NCI-H187 (cell line): ENCODE data around the gene GRXCR2.
"Not testable (repeated sequence)": the region's sequence is repeated elsewhere in the genome, so short reads cannot be mapped to it uniquely, and the experiment has no call there.

Experiments used
- DNase-seq, 2 experiments: peaks; one replicate each; lab custom pipeline; 2025; lab: John Stamatoyannopoulos, UW

Gene GRXCR2

DNA sequence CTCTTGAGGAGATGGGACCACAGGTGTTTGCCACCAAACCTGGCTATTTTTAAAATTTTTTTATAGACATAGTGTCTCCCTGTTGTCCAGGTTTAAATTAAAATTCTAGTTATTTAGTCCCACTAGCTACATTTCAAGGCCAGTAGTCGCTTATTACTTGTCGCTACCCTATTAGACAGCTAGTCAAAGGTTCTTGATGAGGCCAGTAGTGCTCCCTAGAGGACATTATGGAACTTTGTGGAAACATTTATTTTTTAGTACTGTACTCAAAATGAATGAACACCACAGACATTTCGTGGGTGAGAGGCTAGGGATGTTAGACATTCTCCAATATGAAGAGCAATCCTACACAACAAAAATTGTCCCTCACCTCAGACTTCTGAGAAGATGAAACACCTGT, 14.4 kb upstream of the GRXCR2 start:
- DNase-seq, result no peak

- no peak for DNase-seq
Observed at GRCh38 chr5:145874765-145875164, 2.0 kb upstream of the GRXCR2 start.

DNA sequence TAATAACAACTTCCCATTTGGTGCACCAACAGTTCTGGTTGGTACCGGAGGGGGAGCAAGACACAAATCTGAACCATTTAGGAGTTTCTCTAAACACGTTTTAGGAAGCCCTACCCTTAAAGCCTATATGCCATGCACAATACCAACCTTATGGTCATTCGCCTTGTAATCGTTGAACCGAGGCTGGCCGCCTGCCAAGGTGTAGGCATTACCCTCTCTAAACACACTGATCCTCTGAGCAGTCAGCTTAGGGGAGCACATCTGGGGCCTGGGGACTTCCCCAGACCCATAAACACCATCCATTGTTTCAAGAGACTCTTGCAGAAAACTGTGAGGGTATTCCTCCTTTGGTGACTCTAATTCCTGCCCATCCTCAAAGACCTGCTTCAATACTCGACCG, 328 bp downstream of the GRXCR2 start:
- no peak for DNase-seq

- DNase-seq, result no peak
Observed at GRCh38 chr5:145869753-145870152, 3.1 kb downstream of the GRXCR2 start.

DNA sequence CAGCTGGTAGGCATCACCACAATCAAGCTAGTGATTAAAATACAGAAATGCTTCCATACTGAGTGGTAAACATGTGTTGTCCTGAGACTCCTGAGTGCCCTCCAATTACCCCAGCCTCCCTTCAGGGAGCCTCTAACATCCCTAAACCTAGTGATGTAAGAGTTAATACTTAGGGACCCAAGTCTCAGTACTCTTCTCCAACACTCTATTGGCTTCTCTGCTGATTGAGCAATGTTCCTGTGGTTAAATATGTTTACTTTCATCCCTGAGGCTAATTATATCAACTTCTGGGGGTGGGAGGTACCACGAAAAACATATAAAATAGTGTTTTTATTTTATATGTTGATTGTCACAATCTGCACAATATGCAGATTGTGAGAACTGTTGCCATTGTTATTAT, 5.0 kb downstream of the GRXCR2 start:
- DNase-seq, result no peak

DNA sequence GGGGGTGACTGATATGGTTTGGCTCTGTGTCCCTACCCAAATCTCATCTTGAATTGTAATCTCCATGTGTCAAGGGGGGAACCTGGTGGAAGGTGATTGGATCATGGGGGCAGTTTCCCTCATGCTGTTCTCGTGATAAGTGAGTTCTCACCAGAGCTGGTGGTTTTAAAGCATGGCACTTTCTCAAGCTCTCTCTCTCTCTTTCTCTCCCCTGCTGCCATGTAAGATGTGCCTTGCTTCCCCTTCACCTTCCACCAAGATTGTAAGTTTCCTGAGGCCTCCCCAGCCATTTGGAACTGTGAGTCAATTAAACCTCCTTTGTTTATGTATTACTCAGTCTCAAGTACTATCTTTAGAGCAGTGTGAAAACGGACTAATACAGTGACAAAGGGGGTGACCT, 8.4 kb downstream of the GRXCR2 start:
- not testable (repeated sequence) for DNase-seq

DNA sequence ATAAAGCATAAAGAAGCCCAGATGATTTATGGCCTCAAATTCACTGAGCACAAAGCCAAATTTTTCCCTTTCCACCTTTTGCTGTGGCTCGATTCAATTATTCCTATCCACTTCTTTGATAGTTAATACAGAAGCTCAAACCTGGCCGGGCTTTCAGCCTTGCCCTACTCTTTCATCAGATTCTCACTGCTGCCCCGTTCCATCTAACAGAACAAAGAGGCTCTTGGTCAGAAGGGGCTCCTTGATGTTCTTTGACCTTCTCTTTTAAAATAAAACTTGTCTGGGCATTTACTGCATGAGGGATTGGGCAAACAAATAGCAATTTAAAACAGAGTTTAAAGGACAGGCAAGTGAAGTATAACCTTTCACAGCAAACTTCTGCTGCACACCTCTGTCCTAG, 9.8 kb downstream of the GRXCR2 start:
- DNase-seq, result no peak

DNA sequence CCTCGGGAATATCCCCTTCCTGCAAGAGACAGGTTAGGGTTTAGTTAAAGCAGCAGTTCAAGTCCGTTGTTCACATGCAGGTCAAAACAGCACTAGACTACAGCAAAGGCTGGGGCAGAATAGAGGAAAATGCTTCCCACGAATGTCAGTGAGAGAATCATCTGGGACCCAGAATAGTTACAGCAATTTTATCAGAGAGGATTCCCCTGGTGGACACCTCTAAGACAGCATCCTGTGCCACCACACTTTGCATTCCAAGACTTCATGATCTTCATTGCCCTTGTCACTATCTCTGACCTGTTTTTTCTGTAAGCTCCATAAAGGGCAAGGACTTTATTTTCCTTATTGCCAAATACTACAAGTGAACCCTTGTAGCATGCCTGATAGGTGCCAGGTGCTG, 12.9 kb downstream of the GRXCR2 start:
- no peak for DNase-seq

DNA sequence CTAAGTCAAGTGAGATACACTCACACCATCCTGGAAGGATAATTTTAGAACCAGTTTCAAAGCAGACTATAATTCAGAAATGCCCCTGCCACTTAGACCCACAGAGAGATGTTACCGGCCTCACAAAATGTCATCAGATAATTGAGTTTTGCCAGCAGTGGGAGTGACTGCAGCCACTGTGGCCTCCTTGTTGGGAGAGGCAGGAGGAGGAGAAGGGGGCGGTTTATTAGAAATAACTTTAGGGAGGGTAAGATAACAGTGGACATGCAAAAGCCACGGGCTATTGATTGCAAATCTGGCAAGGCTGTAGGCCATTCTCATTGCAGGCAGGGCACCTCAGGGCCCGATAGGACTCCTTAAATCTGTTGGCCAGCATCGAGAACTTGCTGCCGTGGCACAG, 13.4 kb downstream of the GRXCR2 start:
- DNase-seq, result no peak

GRCh38 chr5:145858959-145859358, 13.9 kb downstream of the GRXCR2 start:
- DNase-seq, result no peak

- no peak for DNase-seq
Observed at GRCh38 chr5:145856285-145856818, 16.5 kb downstream of the GRXCR2 start.

- no peak for DNase-seq
Observed at GRCh38 chr5:145855763-145856267, 17.0 kb downstream of the GRXCR2 start.

DNA sequence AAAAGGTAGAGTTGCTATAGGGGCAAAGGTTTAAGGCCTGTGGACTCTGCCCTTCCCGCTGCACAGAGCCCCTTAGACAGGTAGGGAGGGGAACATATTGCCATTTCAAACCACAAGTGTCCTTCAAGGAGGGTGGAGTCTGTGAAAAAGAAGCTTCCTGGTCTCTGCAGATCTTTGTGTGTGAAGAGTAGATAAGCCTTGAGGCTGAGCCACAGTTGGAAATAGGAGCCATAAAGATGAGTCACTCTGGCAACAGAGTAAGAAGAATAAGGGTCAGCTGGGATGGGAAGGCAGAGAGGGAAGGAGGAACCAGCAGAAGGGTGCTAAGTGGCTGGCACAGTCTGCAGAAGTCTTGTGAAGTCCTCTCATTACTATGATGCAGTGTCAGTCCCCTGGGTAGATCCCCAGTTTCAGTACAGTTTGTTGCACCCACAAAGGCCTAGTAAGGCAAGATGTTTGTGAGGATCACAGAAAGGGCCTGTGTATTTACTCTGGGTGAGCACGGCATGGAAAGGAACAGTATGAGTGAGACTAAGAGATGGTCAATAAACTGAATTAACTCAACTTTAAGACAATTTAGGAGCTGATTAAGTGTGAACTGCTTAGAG, 18.1 kb downstream of the GRXCR2 start:
- no peak for DNase-seq

DNA sequence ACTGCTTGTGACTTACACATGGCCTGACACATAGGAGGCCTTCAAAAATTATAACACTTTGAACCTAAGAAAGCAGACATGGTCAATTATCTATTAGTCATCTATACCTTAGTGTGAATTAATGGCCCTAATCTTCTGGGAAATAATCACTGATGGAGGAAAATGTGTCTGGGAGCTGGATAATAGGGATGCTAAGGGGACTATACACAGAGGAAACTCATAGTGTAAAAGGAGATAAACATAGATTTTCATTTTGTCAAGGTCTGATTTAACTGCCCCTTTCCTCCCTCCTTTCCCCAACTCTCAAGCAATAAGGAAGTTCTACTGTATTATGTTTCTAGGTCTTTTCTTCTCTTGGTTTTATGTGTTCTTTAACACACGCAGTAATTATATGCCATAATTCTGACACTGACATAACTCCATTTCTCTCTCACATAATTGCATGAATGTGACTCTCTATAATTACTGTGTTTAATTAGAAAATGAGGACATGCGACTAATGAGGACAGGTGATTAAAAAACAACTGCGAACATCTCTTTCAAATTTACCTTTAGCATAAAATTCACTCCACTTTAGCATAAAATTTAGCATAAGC, 18.9 kb downstream of the GRXCR2 start:
- DNase-seq, result no peak

DNA sequence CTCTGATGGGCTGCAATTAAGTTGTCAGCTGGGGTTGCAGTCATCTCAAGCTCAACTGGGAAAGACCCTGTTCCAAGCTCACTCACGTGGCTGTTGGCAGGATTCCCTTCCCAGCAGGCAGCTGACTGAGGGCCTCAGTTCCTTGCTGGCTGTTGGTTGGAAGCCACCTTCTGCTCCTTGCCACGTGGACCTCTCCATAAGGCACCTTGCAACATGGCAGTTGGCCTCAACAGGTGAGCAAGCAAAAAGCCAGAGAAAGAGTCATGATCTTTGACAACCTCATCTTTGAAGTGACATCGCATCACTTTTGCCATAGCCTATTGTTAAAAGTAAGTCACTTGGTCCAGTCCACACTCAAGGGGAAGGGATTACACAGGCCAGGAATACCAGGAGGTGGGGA, 19.8 kb downstream of the GRXCR2 start:
- DNase-seq, result no peak

DNA sequence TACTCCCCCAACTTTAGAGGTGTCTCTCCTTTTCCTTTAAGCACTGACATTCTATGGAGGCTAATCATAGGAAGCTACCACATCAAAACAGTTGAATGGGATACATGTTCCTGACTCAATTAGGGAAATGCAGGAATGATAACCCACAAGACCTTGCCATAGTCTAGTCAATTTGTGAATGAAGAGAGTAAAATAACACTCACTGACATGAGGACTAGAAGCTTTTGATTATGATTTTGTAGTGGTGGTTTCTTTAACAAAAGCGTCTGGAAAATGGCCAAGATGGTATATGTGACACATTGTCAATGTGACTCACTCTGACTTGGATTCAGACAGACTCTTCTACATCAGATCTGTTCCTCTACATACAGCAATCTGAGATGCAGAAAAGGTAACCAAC, 24.0 kb downstream of the GRXCR2 start:
- no peak for DNase-seq

DNA sequence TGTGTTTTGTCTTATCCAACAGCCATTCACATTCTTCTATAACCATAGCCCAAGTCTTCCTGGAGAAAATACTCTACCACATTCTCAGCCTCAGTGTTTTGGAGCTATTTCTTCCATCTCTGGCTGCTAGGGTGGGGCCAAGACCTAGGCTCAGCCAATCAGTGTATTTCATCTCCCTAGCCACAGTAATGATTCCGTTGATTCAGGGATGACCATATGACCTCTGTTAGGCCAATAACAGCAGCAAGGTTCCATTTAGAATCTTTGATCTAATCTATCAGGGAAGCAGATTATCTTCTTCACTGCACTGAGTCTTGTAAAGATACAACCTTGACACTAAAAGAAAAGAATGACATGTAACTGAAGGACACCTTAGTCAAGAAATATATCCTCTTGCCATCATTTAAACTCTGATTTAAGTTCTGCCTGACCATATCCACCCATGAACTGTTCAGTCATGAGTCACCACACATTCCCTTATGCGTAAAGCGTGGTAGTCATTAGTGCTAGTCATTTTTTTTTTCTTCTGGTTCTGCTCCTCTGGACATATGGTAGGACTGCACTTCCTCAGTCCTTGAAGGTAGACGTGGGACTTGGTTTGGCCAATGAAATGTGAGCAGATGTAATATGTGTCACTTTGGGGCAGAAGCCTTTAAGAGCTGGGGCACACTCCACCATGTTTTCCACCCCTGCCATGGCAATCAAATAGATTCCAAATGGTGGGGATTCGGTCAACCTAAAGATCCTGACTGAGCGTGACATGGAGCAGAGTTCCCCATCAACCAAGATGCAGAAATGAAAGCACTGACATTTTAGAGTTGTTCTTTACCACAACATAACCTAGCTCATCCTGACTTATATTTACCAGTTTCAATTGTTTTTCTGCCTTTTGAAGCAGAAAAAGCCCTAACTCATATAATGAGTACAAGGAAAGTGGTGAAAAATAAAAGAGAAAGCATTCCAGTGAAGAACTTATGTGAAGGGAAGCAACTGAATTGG, 25.0 kb downstream of the GRXCR2 start:
- DNase-seq, result no peak

DNA sequence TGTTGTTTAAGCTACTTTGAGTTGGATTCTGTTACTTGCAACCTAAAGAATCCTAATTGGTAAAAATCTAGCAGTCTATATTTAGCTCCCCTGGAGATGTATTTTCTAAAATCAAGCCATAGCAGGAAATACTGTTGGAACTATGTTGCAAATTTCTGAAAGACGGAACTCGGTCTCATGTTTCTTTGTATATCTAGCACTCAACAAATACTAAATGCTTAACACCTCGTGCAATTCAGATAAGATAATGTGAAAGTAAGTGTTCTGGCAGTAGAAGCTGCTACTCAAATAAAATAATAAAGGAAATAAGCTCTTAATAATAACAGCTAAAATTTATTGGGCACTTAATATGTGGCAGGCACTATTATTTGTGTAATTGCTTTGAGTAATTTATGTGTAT, 26.7 kb downstream of the GRXCR2 start:
- DNase-seq, result no peak

DNA sequence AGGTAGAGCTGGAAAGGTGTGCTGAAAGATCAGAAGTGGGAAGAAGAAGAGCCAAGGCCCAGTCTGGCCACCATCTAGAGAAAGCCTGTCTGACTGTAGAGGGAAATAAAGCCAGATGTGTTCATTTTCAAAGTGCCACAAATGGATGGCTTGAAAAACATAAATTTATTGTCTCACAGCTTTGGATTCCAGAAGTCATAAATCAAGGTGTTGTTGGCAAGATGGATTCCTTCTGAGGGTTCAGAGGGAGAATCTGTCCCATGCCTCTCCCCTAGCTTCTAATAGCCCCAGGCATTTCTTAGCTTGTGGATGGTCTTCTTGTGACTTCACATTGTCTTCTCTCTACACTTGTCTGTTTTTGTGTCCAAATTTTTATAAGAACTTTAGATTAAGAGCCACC, 31.5 kb downstream of the GRXCR2 start:
- DNase-seq, result no peak

- no peak for DNase-seq
Observed at GRCh38 chr5:145840458-145841132, 32.2 kb downstream of the GRXCR2 start.

DNA sequence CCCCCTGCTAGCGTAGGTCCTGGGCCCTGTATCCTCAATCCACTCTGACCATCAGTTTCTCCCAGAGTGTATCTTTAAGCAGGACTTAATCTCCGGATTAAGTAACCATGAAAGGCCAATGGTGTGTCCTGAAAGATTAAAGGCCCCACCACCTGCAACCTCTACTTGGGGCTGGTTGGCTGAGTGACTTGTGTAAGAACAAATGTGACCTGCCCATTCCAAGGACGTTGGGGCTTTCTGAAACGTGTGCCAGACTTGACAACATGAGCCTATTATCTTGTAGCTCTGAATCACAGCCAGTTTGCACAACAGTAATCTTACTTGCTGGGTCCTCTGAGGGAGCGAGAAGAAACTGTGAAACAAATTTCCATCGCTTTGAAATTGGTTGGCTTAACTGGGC, 34.5 kb downstream of the GRXCR2 start:
- no peak for DNase-seq

- not testable (repeated sequence) for DNase-seq
Observed at GRCh38 chr5:145836241-145836640, 36.6 kb downstream of the GRXCR2 start.
